Measurements from ENCODE around the gene MRPL11.

Gene MRPL11

DNA sequence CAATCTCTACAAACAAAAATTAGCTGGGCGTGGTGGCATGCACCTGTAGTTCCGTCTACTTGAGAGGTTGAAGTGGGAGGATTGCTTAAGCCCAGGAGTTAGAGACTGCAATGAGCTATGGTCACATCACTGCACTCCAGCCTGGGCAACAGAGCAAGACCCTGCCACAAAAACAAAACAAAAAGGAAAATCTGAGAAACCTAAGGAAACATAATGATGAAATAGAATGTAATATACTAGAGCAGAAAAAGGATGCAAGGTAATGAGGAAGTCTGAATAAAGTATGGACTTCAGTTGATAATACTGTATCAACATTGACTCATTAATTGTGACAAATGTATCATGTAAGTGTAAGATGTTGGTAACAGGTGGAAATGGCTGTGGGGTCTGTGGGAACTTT is 9.7 kb downstream of the MRPL11 start:
- DNase-seq, result no peak

DNA sequence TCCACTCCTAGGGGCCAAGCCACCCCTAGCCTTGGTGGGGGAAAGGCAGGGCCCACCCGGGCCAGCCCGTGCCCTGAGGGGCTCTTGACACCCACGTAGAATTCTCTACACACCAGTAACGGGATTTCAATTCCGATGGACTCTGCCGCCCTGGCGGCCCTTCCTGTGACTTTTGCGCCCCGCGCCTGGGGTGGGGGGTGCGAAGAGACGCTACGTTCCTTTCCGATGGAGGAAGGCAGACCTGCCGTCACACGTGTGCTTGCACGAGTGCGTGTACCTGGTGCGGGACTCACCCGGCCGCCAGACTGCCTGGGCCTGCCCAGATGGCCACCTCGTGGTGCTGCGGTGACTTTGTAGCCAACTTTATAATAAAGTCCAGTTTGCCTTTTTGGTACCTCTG is 12.3 kb downstream of the MRPL11 start:
- DNase-seq, result no peak

DNA sequence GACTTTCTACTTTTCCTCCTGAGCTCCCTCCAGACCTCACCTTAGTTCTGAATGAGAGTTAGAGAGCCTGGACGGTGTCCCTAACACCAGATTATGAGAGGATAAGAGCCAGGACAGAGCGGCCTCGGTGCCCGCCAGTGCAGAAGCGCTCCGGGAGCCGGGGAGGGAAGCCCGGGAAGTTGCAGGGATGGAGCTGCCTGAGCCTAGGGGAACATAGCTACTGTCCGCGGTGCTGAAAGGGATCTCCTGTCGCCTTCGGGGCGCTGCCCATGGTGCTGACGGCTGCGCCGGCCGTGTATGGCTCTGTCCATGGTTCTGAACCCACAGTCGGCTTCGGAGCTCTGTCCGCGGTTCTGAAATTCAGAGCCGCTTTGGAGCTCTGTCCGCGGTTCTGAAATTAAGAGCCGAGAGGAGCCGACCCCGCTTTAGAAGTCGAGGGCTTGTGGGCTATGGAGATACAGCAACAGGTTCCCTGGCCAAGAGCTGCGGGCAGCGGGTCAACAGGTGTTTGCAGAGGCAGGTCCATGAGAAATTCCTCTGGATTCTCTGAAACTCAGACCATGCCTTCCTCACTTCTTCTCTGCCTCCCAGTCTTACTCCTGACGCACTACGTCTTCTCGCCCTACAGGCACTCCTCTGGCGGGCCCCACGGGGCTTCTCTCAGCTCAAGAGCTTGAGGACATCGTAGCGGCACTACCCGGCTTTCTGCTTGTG is 17.0 kb downstream of the MRPL11 start:
- DNase-seq, result peak; percentile 79

DNA sequence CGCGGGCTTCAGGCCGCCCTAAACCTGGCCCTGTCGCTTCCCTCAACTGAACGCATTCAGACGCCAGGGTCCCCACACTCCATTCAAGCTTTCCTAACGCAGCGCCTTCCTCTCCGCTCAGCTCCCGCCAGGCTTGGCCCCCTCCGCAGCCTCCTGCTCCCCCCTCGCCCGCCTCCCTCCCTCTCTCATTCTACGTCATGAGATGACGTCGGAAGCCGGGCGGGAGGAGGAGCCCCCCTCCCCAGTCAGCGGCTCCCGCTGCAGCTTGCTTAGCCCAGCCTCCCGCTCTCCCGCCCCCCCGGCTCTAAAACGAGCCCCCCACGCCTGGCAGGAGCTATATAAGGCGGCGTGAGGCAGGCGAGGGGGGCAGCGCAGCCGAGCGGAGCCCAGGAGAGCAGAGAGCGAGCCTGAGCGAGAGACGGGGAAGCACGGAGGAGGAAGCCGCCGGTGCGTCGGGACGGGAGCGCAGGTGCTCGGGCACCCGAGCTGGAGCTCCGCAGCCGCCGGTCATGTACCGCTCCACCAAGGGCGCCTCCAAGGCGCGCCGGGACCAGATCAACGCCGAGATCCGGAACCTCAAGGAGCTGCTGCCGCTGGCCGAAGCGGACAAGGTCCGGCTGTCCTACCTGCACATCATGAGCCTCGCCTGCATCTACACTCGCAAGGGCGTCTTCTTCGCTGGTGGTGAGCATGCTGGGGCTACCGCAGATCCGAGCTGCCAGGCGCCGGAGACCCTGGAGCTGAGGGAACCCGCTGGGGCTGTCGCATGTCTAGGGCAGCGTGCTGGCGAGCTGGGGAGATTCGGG is 17.8 kb downstream of the MRPL11 start, which contains the start of gene NPAS4:
TSS of gene NPAS4 (plus strand) at position 365 of the 806 bp plus-strand sequence. CDS start at position 510, 145 bp downstream.
- DNase-seq, result no peak

DNA sequence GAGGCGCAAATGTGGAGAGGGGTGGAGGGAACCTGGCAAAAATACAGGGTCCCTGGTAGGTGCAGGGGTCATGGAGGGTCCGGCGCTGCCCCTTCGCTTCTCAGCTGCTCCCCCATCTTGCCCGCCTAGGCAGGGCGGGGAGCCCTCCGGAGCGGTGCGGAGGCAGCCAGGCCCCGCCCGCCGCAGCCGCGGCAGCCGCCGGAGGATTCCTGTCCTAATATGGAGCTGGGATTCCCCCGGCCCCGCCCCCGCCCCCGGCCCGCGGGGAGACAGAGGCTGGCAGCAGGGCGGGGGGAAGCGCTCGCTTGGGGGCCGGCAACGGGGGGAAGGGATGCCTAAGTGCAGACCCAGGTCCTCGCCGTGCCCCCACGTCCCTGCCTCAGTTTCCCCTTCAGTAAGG is 18.8 kb downstream of the MRPL11 start:
- DNase-seq, result no peak

DNA sequence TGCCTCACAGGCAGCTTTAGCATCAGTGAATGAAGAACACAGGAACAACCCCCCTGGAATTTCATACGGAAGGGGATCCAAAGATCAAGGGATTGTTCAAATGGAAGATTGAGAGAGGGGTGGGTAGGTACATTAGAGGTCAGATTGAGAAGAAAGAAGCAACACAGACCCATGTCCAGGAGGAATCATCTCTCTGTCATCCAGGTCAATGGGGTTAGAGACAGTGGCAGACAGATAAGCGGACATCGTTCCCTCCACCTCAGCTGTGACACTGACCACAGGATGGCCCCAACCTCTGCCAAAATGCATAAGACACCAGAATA is 19.7 kb downstream of the MRPL11 start:
- DNase-seq, result no peak

DNA sequence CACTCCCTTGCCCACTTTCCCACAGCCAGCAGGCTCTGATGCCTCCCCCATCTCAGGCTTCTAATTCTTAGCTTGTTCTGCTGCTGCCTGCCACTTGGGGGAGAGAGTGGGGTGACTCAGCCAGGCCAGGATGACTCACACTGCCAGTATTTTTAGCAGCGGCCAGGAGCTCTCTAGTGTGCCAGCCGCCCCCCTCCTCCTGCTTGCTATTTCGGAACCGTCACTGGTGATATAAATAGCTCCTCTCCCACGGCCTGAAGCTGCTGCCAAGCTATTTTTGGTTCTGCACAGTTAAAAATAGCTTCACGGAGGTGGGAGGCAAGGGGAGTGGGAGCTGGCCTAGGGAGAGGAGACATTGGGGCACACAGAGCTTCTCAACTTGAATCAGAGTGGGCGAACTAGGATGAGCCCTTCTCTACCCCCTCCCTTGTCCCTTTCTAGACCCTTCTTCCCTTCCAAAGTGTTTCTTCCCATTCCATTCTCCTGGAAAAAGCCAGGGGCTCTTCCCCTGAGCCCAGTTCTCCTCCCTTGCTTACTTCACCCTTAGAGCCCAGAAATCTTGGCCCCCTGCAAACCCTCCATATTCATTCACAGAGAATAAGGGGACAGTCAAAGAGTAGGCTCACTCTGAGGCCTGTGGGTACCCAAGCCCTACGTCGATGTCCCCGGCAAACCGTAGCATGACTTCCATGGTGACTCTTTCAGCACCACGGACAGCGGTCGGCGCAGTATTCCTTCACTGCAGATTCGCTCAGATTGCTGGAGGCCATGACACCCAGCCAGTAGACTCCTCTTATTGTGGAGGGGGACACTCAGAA is 20.3 kb downstream of the MRPL11 start:
- DNase-seq, result peak; percentile 94

DNA sequence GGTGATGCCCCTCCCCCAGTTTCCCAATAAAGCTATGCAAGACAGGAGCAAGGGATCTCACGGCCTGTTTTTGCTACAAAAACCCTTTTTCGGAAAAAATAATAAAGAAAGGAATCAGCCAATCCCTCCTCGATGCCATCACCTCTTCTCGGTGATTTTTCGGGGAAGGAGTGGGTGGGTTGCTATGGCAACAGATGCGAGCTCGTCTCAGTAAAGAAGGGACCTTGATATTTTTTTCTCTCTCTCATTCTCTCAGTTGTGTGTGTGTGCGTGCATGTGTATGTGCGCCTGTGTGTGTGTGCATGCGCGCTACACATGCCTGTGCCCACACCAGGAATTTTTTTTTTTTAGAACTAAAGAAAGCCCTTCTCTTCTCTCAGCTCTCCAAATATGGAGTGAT is 21.6 kb downstream of the MRPL11 start:
- DNase-seq, result no peak

DNA sequence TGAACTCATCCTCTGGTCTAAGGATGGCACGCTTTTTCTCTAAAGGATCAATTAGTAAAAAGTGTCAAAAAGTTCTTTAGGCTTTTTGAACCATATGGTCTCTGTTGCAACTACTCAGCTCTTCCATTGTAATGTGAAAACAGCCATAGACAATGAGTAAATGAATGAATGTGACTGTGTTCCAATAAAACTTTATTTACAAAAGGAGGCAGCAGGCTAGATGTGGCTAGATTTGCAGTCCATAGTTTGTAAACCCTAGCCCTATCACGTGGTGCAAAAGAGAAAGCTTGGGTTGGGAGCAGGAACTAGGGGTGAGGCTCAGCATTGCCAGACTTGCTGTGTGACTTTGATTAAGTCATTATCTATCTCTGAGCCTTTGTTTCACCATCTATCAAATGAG is 23.2 kb downstream of the MRPL11 start:
- no peak for DNase-seq

DNA sequence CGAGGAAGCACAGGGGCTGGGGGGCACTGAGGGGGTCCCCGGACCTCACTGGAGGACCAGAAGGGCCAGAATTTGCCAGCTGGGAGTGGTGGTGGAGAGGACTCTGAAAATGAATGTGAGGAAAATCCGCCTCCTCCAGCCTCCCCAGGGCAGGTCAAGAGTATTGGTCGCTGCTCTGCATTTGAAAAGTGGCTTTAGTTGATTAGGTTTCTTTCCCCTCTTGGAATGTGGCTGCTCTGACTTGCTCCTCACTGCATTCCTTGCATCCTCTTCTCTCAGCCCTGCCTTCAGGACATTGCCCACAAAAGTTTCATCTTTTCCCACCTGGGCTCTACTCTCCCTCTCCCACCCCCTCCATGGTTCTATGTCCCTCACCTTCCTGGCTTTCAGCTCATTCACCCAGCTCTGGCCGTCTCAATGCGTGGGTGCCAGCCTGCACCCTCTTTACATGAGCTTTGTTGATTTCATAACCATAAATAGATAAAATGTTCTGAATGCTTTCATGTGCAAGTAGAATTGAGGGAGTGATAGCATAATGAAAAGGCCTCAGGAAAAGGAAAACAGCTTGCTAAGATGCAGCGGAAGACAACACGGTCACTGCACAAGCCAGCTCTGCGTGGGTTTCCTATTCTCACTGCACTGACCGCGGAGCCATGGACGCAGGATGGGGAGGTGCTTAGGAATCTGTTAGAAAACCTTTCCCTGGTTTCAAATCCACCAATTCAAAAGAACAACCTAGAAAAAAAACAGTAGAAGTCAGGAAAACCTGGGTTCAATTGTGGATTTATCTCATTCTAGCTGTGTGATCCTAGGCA is 24.3 kb downstream of the MRPL11 start:
- no peak for DNase-seq

DNA sequence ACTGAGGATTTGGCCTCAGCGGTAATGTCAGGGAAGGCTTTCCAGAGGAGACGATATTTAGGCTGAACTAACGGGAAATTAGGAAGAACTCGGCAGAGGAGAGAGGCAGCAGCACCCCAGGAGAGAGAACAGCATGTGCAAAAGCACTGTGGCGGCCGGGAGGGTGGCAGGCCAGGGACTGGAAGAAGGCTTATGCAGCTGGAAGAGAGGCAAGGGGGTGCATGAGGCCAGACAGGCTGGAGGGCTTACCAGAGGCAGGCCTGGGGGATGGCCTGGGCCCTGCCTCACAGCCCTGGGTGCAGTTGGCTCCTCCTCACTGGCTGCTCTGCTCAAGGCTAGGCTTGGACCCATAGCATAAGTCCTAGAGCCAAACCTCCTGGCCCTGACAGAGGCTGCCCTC is 25.5 kb downstream of the MRPL11 start:
- no peak for DNase-seq

DNA sequence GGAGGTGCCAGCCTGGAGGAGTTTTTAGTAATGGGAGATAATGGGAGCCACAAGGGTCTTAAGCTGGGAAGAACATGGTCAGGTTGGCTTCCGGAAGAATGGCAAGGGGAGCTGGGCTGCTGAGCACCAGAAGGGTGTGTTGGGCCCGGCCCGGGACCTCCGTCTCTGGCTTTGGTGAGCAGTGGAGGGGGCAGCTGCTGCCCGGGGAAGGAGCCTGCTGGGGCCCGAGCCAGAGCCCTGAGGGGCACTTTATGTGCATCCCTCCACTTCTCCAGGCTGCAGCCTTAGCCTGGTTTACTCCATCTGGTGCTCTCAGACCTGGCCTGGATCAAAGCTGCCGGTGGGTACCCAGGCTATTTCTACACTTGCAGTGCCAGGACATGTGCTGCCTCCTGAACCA is 26.5 kb downstream of the MRPL11 start:
- DNase-seq, result no peak

DNA sequence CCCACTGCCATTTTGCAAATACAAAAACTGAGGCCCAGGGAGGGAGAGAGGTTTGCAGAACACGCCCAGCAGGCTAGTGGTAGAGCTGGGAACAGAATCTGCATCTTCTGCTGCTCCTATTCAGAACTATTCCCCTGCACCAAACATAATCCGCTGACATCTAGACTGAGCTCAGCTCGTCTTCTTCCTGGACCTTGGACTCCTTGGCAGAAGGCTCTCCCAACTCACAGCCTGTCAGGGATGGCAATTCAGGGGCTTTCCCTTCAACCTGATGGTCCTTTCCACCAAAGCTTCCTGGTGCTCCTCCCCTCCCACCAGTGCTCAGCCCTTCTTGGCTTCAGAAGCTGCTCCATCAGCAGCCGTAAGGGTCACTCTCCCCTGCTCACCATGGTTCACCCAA is 27.3 kb downstream of the MRPL11 start:
- no peak for DNase-seq

DNA sequence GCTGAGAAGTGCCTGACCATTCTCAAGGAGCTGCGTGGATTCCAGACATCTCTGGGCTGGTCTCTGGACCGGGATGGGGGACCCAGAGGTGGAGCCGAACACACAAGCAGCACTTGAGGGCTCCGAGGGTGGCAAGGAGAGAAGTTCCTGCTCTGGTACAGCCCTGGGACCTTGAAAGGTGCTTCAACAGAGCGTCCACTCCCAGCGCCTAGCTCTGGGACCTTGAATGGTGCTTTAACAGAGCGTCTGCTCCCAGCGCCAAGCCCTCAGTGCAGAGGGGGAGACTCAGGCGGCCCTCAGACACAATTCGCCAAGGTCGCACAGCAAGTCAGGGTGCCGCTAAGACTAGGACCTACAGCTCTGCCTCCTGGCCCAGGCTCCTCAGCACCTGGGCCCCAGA is 28.5 kb downstream of the MRPL11 start:
- DNase-seq, result no peak

DNA sequence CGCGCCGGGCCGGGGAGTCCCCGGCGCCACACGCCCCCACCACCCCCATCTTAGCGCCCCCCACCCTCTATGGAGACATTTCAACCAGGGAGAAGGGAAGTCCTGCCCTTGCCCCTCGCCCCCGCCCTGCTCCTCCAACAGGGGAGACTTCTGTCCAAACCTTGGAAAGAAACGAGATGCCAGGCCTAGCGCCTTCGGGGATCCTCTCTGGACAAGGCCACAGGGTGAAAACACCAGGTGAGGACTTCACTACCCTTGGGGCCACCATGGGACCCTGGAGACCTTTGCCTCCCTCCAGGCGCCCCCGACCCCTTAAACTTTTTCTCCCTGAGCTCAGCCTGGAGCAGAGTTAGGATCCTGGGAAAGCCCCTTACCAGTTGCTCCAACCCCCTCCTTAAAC is 29.4 kb downstream of the MRPL11 start:
- no peak for DNase-seq

DNA sequence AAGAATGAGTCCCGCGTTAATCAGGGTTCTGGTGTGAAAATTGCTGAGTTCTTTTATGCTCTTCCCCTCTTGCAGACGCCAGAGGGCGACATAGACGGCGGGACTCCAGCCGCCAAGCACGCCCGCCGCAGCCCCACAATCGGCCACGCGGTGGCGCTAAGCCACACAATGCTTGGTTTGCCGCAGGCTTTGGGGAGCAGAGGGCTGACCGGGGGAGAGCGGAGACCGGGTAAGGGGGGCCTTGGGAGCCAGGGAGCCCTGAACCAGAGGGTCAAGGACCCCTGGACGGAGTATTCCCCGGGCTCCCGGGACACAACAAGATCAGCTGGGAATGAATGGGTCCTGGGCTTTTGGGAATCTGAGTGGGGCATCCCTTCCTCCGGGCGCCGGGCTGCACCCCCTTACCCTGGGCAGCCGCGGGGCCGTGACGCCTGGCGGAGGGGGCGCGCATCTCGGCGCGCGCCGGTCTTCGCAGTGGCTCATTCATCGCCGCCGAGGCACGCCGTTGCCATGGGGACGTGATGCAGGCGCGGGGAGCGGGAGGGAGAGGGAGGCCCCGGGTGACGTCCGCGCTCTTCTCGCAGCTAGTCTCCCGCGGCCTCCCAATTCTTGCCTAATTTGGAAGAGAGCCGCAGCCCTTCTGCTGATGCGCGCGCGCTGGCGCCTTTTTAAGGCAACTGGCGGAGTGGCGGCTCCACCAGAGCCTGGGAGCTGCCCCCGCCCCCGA is 30.0 kb downstream of the MRPL11 start:
- peak; percentile 93 for DNase-seq

DNA sequence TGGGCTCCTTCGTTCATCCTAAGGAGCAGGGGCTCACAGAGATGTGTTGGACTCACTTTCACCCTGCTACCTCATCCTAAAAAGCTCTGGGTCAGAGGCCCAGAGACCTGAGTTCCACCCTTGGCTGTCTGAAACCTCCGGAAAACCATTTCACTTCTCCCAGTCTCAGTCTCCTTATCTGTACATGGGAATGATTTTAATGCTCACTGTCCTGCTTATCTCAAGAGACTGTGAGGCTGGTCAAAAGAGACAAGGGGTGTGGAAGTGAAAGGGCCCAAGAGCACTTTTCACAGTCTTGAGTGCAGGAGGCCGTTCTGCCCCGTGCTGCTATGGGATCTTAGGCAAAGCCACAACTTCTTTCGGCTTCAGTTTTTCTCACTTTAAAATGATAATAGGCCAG is 31.0 kb downstream of the MRPL11 start:
- DNase-seq, result no peak

DNA sequence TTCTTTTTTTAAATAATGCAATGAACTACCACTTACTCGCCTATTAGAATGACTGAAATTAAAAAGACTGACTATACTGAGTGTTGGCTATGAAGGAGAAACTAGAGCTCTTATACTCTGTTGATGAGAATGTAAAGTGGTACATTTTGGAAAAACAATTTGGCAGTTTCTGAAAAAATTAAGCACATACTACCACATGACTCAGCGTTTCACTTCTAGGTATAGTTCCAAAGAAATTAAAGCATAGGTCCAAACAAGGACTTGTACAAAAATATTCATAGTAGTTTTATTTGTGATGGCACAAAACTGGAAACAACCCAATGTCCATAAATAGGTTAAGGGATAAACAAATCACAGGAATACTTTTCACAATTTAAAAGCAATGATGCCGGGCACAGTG is 44.7 kb downstream of the MRPL11 start:
- DNase-seq, result no peak

DNA sequence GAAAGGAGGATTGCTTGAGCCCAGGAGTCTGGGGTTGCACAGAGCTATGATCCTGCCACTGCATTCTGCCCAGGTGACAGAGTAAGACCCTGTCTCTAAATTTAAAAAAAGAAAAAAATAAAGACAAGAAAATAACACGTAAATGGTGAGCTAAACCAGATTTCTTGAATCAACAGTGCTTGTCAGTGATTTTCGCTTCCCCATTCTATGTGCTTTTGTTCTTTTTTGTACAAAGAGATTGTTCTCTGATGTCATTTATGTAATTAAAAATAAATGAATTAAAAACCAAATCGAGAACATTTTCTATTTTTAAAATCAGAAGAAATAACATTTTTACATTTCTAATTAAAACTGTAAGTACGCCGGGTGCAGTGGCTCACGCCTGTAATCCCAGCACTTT is 47.3 kb downstream of the MRPL11 start:
- DNase-seq, result no peak

DNA sequence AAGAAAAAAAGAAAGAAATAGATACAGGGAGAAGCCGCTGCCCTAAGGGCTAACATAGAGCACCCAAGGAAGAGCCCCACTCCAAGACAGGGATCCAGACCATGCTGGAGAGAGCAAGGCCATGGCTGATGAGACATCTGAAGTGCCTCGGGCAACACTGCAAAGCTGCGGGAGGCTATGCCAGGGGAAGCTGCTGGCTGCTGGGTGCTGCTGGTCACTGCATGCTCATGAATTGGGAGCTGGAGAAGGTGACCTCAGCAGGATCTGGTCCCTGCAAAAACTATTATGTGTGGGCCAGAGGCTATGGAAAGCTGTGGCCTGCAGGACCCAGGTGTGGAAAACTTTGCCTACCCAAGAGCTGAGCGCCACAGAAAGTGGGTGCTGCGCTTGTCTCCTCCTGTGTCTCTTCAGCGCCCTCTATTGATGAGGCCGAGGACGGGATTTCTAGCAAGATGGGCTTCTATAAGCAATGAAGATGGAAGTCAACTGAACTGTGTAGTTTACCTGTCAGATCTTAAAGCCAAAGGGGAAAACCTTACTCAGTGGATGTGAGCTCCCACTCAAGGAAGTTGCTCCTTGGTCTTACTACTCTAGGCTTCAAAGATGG is 49.8 kb downstream of the MRPL11 start:
- DNase-seq, result peak; percentile 79

DNA sequence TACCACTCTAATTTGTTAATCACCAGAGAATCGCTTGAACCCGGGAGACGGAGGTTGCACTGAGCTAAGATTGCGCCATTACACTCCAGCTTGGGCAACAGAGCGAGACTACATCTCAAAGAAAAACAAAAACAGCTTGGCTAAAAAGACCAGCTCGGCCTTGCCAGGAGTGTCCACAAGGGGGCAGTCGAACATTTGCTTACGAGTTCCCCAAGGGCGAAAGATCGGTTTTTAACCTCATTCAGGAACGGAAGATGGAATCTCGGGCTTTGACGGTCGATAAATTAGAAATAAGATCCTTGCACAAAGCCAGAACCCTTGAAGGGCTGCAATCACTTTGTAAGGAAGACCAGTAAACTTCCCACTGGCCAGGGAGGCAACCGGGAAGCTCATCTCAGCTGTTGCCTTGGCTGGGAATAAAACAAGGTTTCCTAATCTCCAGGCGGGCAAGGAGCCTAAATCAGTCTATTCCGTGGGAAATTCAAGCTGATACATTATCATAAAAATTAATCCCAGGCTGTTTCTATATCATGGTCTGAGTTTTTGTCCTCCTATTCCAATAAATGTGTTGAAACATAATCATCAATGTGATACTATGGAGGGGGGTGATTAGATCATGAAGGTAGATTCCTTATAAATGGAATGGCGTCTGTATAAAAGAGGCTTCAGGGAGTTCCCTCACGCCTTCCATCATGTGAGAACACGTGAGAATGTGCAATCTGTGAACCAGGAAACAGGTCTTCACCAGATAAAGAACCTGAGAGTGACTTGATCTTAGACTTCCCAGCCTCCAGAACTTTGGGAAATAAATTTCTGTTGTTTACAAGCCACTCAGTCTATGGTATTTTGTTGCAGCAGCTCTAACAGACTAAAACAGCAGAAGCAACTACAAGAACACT is 52.2 kb downstream of the MRPL11 start:
- peak; percentile 83 for DNase-seq
